HG02840 (cell line): ENCODE data around the gene PIP5KL1.
"Not testable (repeated sequence)": the region's sequence is repeated elsewhere in the genome, so short reads cannot be mapped to it uniquely, and the experiment has no call there.

Experiments
- ATAC-seq: cut with Tn5 transposase; IDR thresholded peaks from one replicate; pipeline ENCODE4 v1.9.1; 2021; ENCODE audit warnings: mild to moderate bottlenecking, moderate library complexity, moderate number of reproducible peaks; ENCODE audit not compliant: unreplicated experiment, low FRiP score

PIP5KL1 gene

GRCh38 chr9:127897193-127897692, 33.3 kb downstream of the PIP5KL1 start:
- ATAC-seq: no peak

DNA sequence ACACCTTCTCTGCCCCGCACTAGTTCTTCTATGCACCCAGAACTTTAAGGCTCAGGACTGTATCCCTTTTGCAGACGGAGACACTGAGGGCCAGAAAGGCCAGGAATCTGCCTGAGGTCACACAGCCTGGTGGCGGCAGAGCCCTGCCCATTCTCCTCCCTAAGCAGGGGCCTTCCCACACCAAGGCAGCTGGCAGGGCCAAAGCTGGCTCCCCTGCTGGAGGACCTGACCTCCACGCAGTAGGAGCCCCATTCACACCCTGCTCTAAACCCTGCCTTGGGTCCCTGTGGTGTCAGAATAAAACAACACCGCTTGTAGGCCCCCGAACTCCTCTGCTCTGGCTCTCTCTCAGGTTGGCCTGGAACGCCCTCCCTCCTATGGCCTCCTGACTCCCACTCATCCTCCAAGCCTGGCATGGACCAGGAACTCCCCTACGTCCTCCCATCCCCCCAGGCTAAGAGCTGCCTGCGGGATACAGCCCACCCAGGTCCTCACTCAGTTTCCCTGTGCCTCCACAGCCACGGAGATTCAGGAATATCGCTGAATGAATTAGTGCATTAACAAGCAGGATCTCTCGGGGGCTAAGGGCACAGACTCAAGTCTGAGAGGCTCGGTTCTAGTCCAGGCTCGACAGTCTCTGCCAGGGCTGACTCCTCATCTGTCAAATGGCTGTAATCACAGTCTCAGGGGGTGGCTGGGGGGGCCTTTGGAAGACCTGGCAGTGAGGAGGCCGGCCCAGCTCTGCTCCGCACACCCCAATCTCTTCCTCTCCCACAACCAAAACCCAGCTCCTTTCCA, 34.0 kb downstream of the PIP5KL1 start:
- no peak for ATAC-seq

- no peak for ATAC-seq
Measured at GRCh38 chr9:127895811-127896210, 34.8 kb downstream of the PIP5KL1 start.

GRCh38 chr9:127893392-127893791, 37.2 kb downstream of the PIP5KL1 start:
- ATAC-seq: no peak

DNA sequence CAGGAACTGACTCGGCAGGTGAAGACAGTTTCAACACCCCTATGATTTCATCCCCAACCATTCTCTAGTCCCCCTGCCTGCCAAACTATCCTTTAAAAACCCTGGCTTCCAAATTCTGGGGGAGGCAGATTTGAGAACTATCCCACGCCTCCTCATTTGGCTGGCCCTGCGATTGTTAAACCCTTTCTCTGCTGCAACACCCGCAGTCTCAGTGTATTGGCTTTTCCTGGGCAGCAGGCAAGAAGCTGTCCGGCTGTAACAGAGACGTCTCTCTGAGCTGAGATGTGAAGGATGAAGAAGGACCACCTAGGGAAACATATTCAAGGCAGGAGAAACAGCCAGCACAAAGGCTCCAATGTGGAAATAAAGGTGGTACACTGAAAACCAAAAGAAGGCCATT, 37.7 kb downstream of the PIP5KL1 start:
- ATAC-seq: no peak

- no peak for ATAC-seq
Measured at GRCh38 chr9:127890053-127890452, 40.5 kb downstream of the PIP5KL1 start.

- ATAC-seq: no peak
Measured at GRCh38 chr9:127887792-127888191, 42.8 kb downstream of the PIP5KL1 start.

- no peak for ATAC-seq
Measured at GRCh38 chr9:127886401-127886972, 44.1 kb downstream of the PIP5KL1 start.

GRCh38 chr9:127885508-127886281, 44.9 kb downstream of the PIP5KL1 start:
- ATAC-seq: no peak

DNA sequence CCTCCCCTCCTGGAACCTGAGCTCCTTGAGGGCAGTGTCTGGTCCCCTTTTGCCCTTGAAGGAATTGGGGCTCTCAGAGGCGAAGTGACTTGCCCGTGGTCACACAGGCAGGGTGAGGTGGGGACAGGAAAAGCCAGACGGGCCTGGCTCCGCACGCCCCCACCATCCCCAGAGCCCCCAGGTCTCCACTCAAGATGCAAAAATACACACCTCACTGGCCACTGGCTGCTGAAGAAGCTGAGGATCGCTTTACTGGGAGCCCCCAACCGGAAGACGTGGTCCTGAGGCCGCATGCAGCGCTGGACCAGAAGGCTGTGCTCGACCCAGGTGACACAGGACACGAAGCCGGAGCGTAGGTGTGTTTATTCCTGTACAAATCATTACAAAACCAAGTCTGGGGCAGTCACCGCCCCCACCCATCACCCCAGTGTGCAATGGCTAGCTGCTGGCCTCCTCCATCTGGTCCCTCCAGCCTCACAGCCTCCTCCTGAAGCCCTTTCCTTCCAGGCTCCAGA, 45.5 kb downstream of the PIP5KL1 start:
- ATAC-seq: no peak

- no peak for ATAC-seq
Measured at GRCh38 chr9:127884427-127884911, 46.1 kb downstream of the PIP5KL1 start.

DNA sequence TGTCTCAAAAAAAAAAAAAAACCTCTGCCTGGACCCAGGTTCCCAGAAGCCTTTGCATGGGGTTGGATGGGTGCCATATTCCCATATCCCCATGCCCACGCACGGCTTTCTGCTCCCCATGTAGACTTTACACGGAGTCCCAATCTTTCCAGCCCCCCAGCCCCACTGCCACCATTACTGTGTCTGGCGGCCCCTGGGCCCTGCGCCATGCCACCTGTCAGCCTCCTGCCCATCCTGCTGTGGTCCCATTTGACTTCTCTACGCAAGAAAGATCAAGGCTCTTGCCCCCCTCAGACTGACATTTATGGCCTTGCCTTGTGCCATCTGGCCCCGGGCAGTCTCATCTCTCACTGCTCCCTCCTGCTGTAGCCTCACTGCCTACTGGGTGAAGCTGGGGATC, 46.6 kb downstream of the PIP5KL1 start:
- no peak for ATAC-seq

- ATAC-seq: not testable (repeated sequence)
Measured at GRCh38 chr9:127881715-127882114, 48.9 kb downstream of the PIP5KL1 start.

DNA sequence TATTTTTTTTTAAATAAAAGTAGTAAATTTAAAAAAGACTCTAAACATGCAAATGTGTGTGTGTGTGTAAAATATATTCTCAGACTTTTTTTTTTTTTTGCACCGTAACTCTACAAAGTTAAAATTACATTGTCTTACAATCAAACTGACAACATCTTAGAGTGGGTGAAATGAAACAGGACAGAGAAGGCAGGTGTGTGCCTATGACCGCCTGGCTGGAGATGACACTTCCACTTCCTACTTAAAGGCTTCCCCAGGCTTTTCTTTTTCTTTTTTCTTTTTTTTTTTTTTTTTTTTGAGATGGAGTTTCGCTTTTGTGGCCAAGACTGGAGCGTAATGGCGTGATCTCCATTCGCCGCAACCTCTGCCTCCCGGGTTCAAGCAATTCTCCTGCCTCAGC, 50.4 kb downstream of the PIP5KL1 start:
- ATAC-seq: no peak

DNA sequence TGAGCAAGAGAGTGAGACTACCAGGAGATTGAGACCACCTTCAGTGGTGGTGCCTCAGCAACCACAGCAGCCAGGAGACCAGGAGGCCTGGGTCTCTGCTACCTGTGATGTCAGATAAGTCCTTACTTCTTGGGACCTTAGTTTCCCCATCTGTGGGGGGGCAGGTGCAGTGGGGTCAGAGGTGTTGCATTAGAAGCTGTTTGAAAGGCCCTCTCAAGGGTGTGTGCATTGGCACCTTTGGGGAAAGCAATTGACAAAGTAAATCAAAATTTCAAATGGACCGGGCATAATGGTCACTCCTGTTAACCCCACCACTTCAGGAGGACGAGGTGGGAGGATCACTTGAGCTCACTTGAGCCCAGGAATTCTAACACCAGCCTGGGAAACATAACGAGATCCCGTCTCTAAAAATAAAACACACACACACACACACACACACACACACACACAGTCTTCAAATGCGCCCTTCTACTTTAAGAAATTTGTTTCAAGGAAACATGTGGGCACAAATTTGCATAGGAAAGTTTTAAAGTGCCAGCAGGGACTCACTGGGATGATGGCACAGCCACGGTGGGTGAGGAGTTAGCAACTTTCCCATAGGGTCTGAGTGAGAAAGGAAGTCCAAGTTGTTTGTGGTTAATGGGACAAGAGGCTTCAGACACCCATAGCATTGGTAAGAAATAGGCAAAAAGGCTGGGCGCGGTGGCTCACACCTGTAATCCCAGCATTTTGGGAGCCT, 51.8 kb downstream of the PIP5KL1 start:
- no peak for ATAC-seq

DNA sequence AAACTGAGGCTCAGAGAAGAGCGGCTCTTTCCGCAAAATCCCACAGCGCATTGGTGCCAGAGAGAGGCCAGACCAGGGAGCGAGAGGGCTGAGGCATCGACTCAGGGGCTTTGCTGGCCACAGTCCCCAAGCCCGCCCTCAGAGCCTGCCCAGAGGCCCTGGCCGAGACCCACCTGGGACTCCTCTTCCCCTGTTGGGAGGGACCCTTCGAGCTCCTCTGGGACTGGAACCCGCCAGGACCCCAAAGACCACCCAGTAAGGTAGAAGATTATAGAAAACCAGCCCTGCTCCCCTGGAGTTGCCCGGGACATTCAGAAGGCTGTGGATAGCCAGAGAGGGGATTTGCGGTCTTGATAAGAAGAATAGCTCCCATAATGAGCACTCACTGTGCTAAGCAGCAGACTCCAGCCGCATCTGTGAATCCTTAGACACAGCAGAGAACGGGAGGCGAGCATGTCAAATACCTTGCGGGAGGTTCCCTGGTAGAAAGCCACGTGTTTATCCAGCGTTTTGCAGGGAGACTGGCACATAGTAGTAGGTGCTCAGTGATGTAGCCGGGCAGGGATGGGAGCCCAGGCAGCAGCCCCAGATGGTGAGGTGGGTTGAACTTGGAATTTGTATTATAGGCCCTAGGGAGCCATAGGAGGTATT, 52.5 kb downstream of the PIP5KL1 start:
- ATAC-seq: no peak

- no peak for ATAC-seq
Measured at GRCh38 chr9:127877566-127877998, 53.0 kb downstream of the PIP5KL1 start, which contains the start of gene AK1. Gene AK1 (minus strand): TSS chr9:127877675. CDS start chr9:127874617, 3,058 bp downstream.

GRCh38 chr9:127876764-127877562, 53.6 kb downstream of the PIP5KL1 start:
- ATAC-seq: no peak
